Neural cell (in vitro differentiated cells): Measurements from ENCODE around the gene CXCL1. TPM values are rescaled to one million over a fixed set of nuclear protein-coding genes. Genes with fewer than 3 reads are reported as not detected.

Source experiments
- H2AFZ ChIP-seq: fragments of 200-600, 300-800 bp; sonication (generic), shearing (Covaris generic); 2 replicates; pipeline ENCODE4 v1.6.0; 2014; ENCODE audit warnings: low read depth, mild to moderate bottlenecking, antibody characterized with exemption, low read length, moderate library complexity
- H3F3A ChIP-seq: fragments of 200-600 bp; shearing (Covaris generic); 2 replicates; pipeline ENCODE4 v1.6.1; 2016; ENCODE audit warnings: mild to moderate bottlenecking, moderate library complexity, mixed read lengths, antibody characterized with exemption, low read length; ENCODE audit not compliant: insufficient read depth, poor library complexity, severe bottlenecking
- H3K27ac ChIP-seq: fragments of 200-600, 300-800 bp; sonication (generic), shearing (Covaris generic); 2 replicates; pipeline ENCODE4 v1.5.1; 2014; ENCODE audit warnings: mild to moderate bottlenecking, low read length, moderate library complexity
- H3K27me3 ChIP-seq: fragments of 300-800, 200-600 bp; sonication (generic), shearing (Covaris generic); 2 replicates; pipeline ENCODE4 v1.6.0; 2014; ENCODE audit warnings: mild to moderate bottlenecking, low read depth, low read length, moderate library complexity; ENCODE audit not compliant: insufficient read depth
- H3K36me3 ChIP-seq: fragments of 300-800, 200-600 bp; sonication (generic), shearing (Covaris generic); 2 replicates; pipeline ENCODE4 v1.5.1; 2014; ENCODE audit warnings: mild to moderate bottlenecking, antibody characterized with exemption, low read length, moderate library complexity; ENCODE audit not compliant: insufficient read depth
- H3K4me2 ChIP-seq: fragments of 300-800, 200-600 bp; sonication (generic), shearing (Covaris generic); 2 replicates; pipeline ENCODE4 v1.6.0; 2014; ENCODE audit warnings: mild to moderate bottlenecking, low read length
- H3K4me3 ChIP-seq: fragments of 300-800, 200-600 bp; sonication (generic), shearing (Covaris generic); 2 replicates; pipeline ENCODE4 v1.5.1; 2014; ENCODE audit warnings: mild to moderate bottlenecking, low read length, moderate library complexity
- H3K79me2 ChIP-seq: fragments of 200-600 bp; shearing (Covaris generic); replicated peaks from 2 replicates; pipeline ENCODE4 v1.6.0; 2014; ENCODE audit warnings: mild to moderate bottlenecking, low read length, moderate library complexity; ENCODE audit not compliant: insufficient read depth
- H3K9ac ChIP-seq: fragments of 300-800, 200-600 bp; sonication (generic), shearing (Covaris generic); 2 replicates; pipeline ENCODE4 v1.6.1; 2016; ENCODE audit warnings: mild to moderate bottlenecking, low read length, mixed read lengths
- H3K9me2 ChIP-seq: fragments of 200-600 bp; shearing (Covaris generic); 2 replicates; pipeline ENCODE4 v1.6.1; 2016; ENCODE audit warnings: mild to moderate bottlenecking, low read length, mixed read lengths; ENCODE audit not compliant: insufficient read depth
- H3K9me3 ChIP-seq: fragments of 200-600, 300-800 bp; sonication (generic), shearing (Covaris generic); 2 replicates; pipeline ENCODE4 v1.6.1; 2016; ENCODE audit warnings: mild to moderate bottlenecking, mixed run types, low read length, moderate library complexity, mixed read lengths
- H4K20me1 ChIP-seq: fragments of 200-600 bp; shearing (Covaris generic); 2 replicates; pipeline ENCODE4 v1.6.1; 2016; ENCODE audit warnings: mild to moderate bottlenecking, mixed run types; ENCODE audit not compliant: insufficient read depth
- EP300 ChIP-seq: fragments of 450-650 bp; conservative IDR thresholded peaks from 2 replicates; pipeline ENCODE4 v1.6.1; 2014; ENCODE audit warnings: antibody characterized with exemption, mild to moderate bottlenecking, moderate library complexity; ENCODE audit not compliant: poor library complexity, severe bottlenecking
- EZH2 ChIP-seq: fragments of 200-600, 300-800 bp; shearing (Covaris generic), sonication (generic); IDR thresholded peaks from 2 replicates; pipeline ENCODE4 v1.6.1; 2014; ENCODE audit warnings: antibody characterized with exemption, low read length, borderline replicate concordance, mild to moderate bottlenecking; ENCODE audit not compliant: insufficient read depth, poor library complexity, severe bottlenecking
- MXI1 ChIP-seq: fragments of 450-650 bp; conservative IDR thresholded peaks from 2 replicates; pipeline ENCODE4 v1.6.1; 2014; ENCODE audit warnings: antibody characterized with exemption, mild to moderate bottlenecking; ENCODE audit not compliant: poor library complexity, severe bottlenecking
- POLR2AphosphoS5 ChIP-seq: IDR thresholded peaks from 2 replicates; pipeline ENCODE4 v1.6.1; 2012
- RAD21 ChIP-seq: fragments of 450-650 bp; conservative IDR thresholded peaks from 2 replicates; pipeline ENCODE4 v1.6.1; 2014; ENCODE audit warnings: antibody characterized with exemption, mild to moderate bottlenecking, moderate library complexity
- SMC3 ChIP-seq: fragments of 450-650 bp; conservative IDR thresholded peaks from 2 replicates; pipeline ENCODE4 v1.6.1; 2014; ENCODE audit warnings: antibody characterized with exemption, mild to moderate bottlenecking, moderate library complexity; ENCODE audit not compliant: poor library complexity
- TAF1 ChIP-seq: IDR thresholded peaks from 2 replicates; pipeline ENCODE4 v1.6.1; 2012; ENCODE audit warnings: low read depth
- polyA plus RNA-seq: library from polyadenylated mRNA; depleted of rRNA; stranded (reverse); fragments of >200 nt; gene quantifications from 2 replicates; pipeline ENCODE4 v1.2.3, GENCODE V29; 2014
- TF ChIP-seq, protein P1 (sequence below): IDR thresholded peaks from 2 replicates; pipeline ENCODE4 v1.6.1; 2012; ENCODE audit warnings: borderline replicate concordance
- TF ChIP-seq, protein P2 (sequence below): fragments of 450-650 bp; IDR thresholded peaks from 2 replicates; pipeline ENCODE4 v1.5.1; 2014; ENCODE audit warnings: antibody characterized with exemption, mild to moderate bottlenecking, moderate library complexity; ENCODE audit not compliant: poor library complexity, severe bottlenecking

Gene CXCL1
- polyA plus RNA-seq, 1 donor from 2014 or later = not detected

DNA sequence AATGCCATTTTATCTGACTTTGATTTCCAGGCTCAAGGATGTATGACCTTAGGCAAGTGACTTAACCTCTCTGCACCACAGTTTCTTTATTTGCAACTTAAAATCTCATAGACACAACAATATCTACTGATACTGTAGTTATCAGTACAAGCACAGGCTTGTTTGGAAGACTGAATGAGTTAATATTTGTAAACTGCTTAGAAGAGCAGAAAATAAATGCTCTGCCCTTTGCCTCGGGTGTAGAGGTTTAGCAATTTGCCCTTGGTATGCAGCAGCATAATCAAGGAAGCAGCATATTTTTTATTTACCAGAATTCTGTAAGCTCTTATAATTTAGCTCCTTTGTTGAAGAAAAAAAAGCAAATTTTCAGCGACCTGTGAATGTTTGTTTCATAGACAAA lies 2.9 kb upstream of the CXCL1 start:
- H3K27ac ChIP-seq = no peak overlapping the region
- H3K4me2 ChIP-seq = no peak overlapping the region
- no peaks in the 10 kb centered on the region for H3K9me3 ChIP-seq
- no peak overlapping the region for H2AFZ ChIP-seq
- H3K9me2 ChIP-seq = no peaks in the 10 kb centered on the region
- no peaks in the 10 kb centered on the region for H4K20me1 ChIP-seq
- H3K4me3 ChIP-seq = no peak overlapping the region
- H3K36me3 ChIP-seq = no peaks in the 10 kb centered on the region
- H3F3A ChIP-seq = no peaks in the 10 kb centered on the region
- H3K9ac ChIP-seq = no peak overlapping the region
- no peaks in the 10 kb centered on the region for H3K79me2 ChIP-seq
- peaks cover 27% of the 10 kb centered on the region for H3K27me3 ChIP-seq
- TF ChIP-seq MXI1 = no peak
- TF ChIP-seq EZH2 = no peak

DNA sequence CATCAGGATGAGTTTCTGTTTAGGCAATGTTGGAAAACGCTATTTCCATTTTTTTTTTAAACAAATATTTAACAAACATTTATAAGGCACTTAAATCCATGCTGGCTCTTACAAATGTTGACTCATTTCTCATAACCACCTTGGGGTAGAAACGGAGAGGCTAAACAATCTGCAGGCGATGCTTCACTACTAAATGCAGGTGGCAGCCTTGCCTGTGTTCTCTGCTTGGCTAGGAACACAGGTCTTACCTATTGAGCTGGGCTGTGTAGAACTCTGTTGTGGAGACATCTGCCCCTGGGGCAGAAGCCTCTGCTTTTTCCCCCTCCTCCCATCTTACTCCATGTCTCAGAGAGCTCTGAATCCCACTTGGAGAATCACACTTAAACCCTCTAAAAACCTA lies 1.4 kb upstream of the CXCL1 start:
- Histone ChIP-seq H4K20me1 (no peaks in the 10 kb centered on the region), H3K36me3 (no peaks in the 10 kb centered on the region), H3K27me3 (peaks cover 27% of the 10 kb centered on the region), H3F3A (no peaks in the 10 kb centered on the region), H3K9me3 (no peaks in the 10 kb centered on the region), H3K9me2 (no peaks in the 10 kb centered on the region), H3K4me3 (no peak overlapping the region), H2AFZ (no peak overlapping the region), H3K9ac (no peak overlapping the region), H3K27ac (no peak overlapping the region), H3K4me2 (no peak overlapping the region), H3K79me2 (no peaks in the 10 kb centered on the region)
- TF ChIP-seq POLR2AphosphoS5 (no peak), SMC3 (no peak), EZH2 (no peak), MXI1 (no peak), EP300 (no peak)
- TF ChIP-seq, protein P1, sequence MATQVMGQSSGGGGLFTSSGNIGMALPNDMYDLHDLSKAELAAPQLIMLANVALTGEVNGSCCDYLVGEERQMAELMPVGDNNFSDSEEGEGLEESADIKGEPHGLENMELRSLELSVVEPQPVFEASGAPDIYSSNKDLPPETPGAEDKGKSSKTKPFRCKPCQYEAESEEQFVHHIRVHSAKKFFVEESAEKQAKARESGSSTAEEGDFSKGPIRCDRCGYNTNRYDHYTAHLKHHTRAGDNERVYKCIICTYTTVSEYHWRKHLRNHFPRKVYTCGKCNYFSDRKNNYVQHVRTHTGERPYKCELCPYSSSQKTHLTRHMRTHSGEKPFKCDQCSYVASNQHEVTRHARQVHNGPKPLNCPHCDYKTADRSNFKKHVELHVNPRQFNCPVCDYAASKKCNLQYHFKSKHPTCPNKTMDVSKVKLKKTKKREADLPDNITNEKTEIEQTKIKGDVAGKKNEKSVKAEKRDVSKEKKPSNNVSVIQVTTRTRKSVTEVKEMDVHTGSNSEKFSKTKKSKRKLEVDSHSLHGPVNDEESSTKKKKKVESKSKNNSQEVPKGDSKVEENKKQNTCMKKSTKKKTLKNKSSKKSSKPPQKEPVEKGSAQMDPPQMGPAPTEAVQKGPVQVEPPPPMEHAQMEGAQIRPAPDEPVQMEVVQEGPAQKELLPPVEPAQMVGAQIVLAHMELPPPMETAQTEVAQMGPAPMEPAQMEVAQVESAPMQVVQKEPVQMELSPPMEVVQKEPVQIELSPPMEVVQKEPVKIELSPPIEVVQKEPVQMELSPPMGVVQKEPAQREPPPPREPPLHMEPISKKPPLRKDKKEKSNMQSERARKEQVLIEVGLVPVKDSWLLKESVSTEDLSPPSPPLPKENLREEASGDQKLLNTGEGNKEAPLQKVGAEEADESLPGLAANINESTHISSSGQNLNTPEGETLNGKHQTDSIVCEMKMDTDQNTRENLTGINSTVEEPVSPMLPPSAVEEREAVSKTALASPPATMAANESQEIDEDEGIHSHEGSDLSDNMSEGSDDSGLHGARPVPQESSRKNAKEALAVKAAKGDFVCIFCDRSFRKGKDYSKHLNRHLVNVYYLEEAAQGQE = no peak

DNA sequence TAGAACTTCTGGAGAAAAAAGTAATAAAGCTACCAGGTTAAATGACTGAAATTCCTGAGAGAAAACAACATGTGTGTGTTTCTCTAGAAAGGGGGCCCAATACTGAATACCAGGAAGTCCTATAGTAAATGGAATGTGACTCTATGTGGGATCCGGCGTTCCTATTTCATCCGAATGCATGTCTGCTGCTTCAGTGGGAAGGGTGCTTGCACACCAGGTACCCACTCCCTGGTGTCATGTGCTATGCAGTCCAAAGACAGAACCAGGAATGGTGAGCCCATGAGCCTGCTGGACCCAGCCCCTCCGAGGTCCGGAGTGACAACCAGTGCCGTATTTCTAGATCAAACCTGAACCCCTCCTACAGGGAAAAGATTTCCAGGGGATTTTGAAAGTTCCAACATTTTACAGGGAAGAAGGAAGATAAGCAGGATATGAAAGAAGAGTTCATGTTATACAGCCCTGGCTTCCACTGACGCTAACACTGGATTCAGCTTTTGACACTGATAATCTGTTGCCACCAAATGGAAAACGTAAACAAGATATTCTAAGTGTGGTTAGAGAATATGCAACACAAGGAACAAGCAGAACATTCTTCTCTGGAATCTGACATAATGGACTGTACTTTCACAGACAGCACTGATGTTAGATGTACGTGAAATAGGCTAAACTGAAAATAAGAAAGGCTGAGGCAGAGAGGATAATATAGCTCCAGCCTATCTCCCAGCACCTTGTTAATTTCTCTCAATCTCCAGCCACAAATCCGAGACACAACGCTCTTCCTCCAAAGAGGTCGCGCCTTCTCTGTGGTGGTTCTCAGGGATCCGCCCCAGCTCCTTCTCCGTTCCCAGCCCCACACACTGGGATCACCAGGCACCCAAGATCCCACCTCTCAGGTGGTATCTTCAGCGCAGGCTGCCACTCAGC lies 725 bp upstream of the CXCL1 start:
- no peak for TF ChIP-seq POLR2AphosphoS5
- no peak for TF ChIP-seq EP300
- TF ChIP-seq TAF1 = no peak
- no peak for TF ChIP-seq SMC3
- TF ChIP-seq, protein P1 = no peak
- TF ChIP-seq MXI1 = no peak
- TF ChIP-seq, protein P2, sequence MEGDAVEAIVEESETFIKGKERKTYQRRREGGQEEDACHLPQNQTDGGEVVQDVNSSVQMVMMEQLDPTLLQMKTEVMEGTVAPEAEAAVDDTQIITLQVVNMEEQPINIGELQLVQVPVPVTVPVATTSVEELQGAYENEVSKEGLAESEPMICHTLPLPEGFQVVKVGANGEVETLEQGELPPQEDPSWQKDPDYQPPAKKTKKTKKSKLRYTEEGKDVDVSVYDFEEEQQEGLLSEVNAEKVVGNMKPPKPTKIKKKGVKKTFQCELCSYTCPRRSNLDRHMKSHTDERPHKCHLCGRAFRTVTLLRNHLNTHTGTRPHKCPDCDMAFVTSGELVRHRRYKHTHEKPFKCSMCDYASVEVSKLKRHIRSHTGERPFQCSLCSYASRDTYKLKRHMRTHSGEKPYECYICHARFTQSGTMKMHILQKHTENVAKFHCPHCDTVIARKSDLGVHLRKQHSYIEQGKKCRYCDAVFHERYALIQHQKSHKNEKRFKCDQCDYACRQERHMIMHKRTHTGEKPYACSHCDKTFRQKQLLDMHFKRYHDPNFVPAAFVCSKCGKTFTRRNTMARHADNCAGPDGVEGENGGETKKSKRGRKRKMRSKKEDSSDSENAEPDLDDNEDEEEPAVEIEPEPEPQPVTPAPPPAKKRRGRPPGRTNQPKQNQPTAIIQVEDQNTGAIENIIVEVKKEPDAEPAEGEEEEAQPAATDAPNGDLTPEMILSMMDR = no peak
- no peak for TF ChIP-seq EZH2
- no peak for TF ChIP-seq RAD21
- Histone ChIP-seq H3K79me2 (no peaks in the 10 kb centered on the region), H3K36me3 (no peaks in the 10 kb centered on the region), H2AFZ (no peak overlapping the region), H3K9ac (no peak overlapping the region), H3F3A (no peaks in the 10 kb centered on the region), H4K20me1 (no peaks in the 10 kb centered on the region), H3K4me3 (peak overlapping the region; percentile 67), H3K9me2 (no peaks in the 10 kb centered on the region), H3K9me3 (no peaks in the 10 kb centered on the region), H3K4me2 (no peak overlapping the region), H3K27me3 (peaks cover 27% of the 10 kb centered on the region), H3K27ac (no peak overlapping the region)
